ENCODE data around the gene NBEAL2.

Gene NBEAL2

GRCh38 chr3:47007001-47007400 is 27.5 kb downstream of the NBEAL2 start:
- no peak for DNase-seq
- in situ Hi-C loops (cut with MboI; ENCODE audit: low pct_unique_long_range_greater_than_20kb, low sequenced_read_pairs) = no loop called here

GRCh38 chr3:47007482-47008233 is 28.2 kb downstream of the NBEAL2 start:
- DNase-seq = no peak
- in situ Hi-C loops (cut with MboI; ENCODE audit: low pct_unique_long_range_greater_than_20kb, low sequenced_read_pairs) = no loop called here

- in situ Hi-C loops (cut with MboI; ENCODE audit: low pct_unique_long_range_greater_than_20kb, low sequenced_read_pairs) = no loop called here
- DNase-seq = no peak
These were observed 28.8 kb downstream of the NBEAL2 start for GRCh38 chr3:47008234-47008796.

- in situ Hi-C loops (cut with MboI; ENCODE audit: low pct_unique_long_range_greater_than_20kb, low sequenced_read_pairs) = no loop called here
These were observed 29.4 kb downstream of the NBEAL2 start for GRCh38 chr3:47008851-47009224.

GRCh38 chr3:47009225-47010110 is 30.0 kb downstream of the NBEAL2 start:
- DNase-seq = no peak
- in situ Hi-C loops (cut with MboI; ENCODE audit: low pct_unique_long_range_greater_than_20kb, low sequenced_read_pairs) = no loop called here

More at GRCh38 chr3:47008851-47009224, 29.4 kb downstream of the NBEAL2 start:
- DNase-seq = no peak

GRCh38 chr3:47010111-47010712 is 30.7 kb downstream of the NBEAL2 start:
- DNase-seq = no peak
- in situ Hi-C loops (cut with MboI; ENCODE audit: low pct_unique_long_range_greater_than_20kb, low sequenced_read_pairs) = no loop called here

GRCh38 chr3:47010910-47011309 is 31.4 kb downstream of the NBEAL2 start:
- in situ Hi-C loops (cut with MboI; ENCODE audit: low pct_unique_long_range_greater_than_20kb, low sequenced_read_pairs) = no loop called here
- no peak for DNase-seq

- no peak for DNase-seq
- in situ Hi-C loops (cut with MboI; ENCODE audit: low pct_unique_long_range_greater_than_20kb, low sequenced_read_pairs) = no loop called here
These were observed 31.9 kb downstream of the NBEAL2 start for GRCh38 chr3:47011371-47011770.

GRCh38 chr3:47012342-47013230 is 33.1 kb downstream of the NBEAL2 start:
- no peak for DNase-seq
- in situ Hi-C loops (cut with MboI; ENCODE audit: low pct_unique_long_range_greater_than_20kb, low sequenced_read_pairs) = no loop called here

GRCh38 chr3:47013231-47013630 is 33.8 kb downstream of the NBEAL2 start:
- DNase-seq = no peak
- in situ Hi-C loops (cut with MboI; ENCODE audit: low pct_unique_long_range_greater_than_20kb, low sequenced_read_pairs) = no loop called here

- in situ Hi-C loops (cut with MboI; ENCODE audit: low pct_unique_long_range_greater_than_20kb, low sequenced_read_pairs) = no loop called here
These were observed 34.6 kb downstream of the NBEAL2 start for GRCh38 chr3:47014036-47014435.

GRCh38 chr3:47015151-47015550 is 35.7 kb downstream of the NBEAL2 start:
- DNase-seq = no peak
- in situ Hi-C loops (cut with MboI; ENCODE audit: low pct_unique_long_range_greater_than_20kb, low sequenced_read_pairs) = no loop called here

More at GRCh38 chr3:47014036-47014435, 34.6 kb downstream of the NBEAL2 start:
- no peak for DNase-seq

GRCh38 chr3:47016086-47016933 is 36.8 kb downstream of the NBEAL2 start:
- DNase-seq = no peak
- in situ Hi-C loops (cut with MboI; ENCODE audit: low pct_unique_long_range_greater_than_20kb, low sequenced_read_pairs) = no loop called here

- in situ Hi-C loops (cut with MboI; ENCODE audit: low pct_unique_long_range_greater_than_20kb, low sequenced_read_pairs) = no loop called here
- peak; percentile 98 for DNase-seq
These were observed 37.5 kb downstream of the NBEAL2 start for GRCh38 chr3:47016934-47017435.

GRCh38 chr3:47017504-47018268 is 38.2 kb downstream of the NBEAL2 start:
- DNase-seq = peak; percentile 77

GRCh38 chr3:47018269-47018611 is 38.8 kb downstream of the NBEAL2 start:
- DNase-seq = no peak
- in situ Hi-C loops (cut with MboI; ENCODE audit: low pct_unique_long_range_greater_than_20kb, low sequenced_read_pairs) = no loop called here

More at GRCh38 chr3:47017504-47018268, 38.2 kb downstream of the NBEAL2 start:
- in situ Hi-C loops (cut with MboI; ENCODE audit: low pct_unique_long_range_greater_than_20kb, low sequenced_read_pairs) = no loop called here

GRCh38 chr3:47019201-47019600 is 39.7 kb downstream of the NBEAL2 start:
- no peak for DNase-seq
- in situ Hi-C loops (cut with MboI; ENCODE audit: low pct_unique_long_range_greater_than_20kb, low sequenced_read_pairs) = no loop called here
